SU-DHL-6 (cell line): ENCODE data around the gene CELF5.

Source experiments
- CTCF ChIP-seq: fragments of 200-600 bp; sonication (generic); IDR thresholded peaks from one replicate; pipeline ENCODE4 v1.5.1; 2017; ENCODE audit warnings: antibody characterized with exemption, mild to moderate bottlenecking, low read length, moderate library complexity; ENCODE audit not compliant: insufficient read depth, poor library complexity, severe bottlenecking
- EZH2phosphoT487 ChIP-seq: fragments of 200-600 bp; sonication (generic), shearing (Covaris generic); conservative IDR thresholded peaks from 2 replicates; pipeline ENCODE4 v1.6.1; 2018; ENCODE audit warnings: mild to moderate bottlenecking, antibody characterized with exemption, low read length, moderate library complexity, mixed read lengths

GRCh38 chr19:3186160-3186688, 38.2 kb upstream of the CELF5 start:
- TF ChIP-seq CTCF = no peak
- no peak for TF ChIP-seq EZH2phosphoT487
